ENCODE measurements around the gene UBE2K.
"Not testable (repeated sequence)": the region's sequence is repeated elsewhere in the genome, so short reads cannot be mapped to it uniquely, and the experiment has no call there.

The UBE2K gene

DNA sequence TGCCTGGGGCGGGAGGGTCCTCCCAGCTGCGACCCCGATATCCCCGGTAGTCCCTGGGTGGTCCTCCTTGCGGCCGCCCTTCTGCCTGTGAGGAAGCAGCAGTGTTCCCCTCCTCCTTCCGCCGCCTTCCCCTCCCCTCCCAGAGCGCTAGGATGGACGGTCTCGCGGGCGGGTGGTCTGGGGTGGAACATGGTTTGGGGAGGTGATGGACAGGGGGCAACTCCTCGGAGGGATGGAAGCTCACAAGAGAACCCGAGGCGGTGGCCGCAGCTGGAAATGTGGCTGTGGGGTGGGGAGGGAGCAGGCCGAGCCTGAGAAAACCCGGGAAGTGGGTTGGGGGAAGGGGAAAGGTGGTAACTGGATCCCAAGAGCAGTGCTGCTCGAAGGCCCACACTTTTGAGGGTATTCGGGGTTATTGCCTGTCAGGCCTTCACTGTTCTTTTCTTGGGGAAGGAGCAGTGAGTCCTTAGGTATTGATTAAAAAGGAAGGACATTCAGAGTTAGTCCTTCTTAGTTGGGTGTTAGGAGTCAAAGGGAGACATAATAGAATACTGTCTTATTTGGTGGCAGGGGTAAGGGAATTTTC, 581 bp downstream of the UBE2K start:
- DNase-seq: peak in 1 of 2 donors; percentile 59

- DNase-seq: no peak
Measured at GRCh38 chr4:39699687-39700409, 1.9 kb downstream of the UBE2K start.

DNA sequence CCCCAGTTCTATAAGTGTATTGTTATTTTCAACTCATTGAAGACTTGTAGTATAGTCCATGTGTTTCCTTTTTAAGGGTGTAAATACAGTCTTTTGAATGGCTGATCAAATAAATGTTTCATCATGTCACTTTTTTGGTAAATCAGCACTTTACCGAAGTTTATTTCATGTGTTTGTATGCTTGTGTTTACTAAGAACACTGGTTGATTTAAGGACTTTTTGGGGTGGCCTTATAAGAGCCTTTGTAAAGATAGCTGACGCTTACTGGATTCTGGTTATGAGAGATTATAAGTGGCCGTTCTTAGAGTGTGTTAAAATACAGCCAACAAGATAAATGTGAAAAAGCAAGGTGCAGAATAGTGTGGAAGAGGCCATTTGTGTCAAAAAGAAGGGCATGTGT, 2.6 kb downstream of the UBE2K start:
- DNase-seq: no peak

- DNase-seq: no peak
Measured at GRCh38 chr4:39702716-39703115, 4.8 kb downstream of the UBE2K start.

GRCh38 chr4:39704789-39705188, 6.9 kb downstream of the UBE2K start:
- not testable (repeated sequence) for DNase-seq

DNA sequence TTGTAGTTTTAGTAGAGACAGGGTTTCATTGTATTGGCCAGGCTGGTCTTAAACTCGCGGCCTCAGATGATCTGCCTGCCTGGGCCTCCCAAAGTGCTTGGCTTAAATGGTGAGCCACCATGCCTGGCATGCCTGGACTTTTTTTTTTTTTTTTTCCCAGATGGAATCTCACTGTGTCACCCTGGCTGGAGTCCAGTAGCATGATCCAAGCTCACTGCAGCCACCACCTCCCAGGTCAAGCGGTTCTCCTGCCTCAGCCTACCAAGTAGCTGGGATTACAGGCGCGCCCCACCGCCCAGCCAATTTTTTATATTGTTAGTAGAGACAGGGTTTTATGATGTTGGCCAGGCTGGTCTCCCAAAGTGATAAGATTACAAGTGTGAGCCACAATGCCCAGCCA, 8.4 kb downstream of the UBE2K start:
- DNase-seq: no peak

DNA sequence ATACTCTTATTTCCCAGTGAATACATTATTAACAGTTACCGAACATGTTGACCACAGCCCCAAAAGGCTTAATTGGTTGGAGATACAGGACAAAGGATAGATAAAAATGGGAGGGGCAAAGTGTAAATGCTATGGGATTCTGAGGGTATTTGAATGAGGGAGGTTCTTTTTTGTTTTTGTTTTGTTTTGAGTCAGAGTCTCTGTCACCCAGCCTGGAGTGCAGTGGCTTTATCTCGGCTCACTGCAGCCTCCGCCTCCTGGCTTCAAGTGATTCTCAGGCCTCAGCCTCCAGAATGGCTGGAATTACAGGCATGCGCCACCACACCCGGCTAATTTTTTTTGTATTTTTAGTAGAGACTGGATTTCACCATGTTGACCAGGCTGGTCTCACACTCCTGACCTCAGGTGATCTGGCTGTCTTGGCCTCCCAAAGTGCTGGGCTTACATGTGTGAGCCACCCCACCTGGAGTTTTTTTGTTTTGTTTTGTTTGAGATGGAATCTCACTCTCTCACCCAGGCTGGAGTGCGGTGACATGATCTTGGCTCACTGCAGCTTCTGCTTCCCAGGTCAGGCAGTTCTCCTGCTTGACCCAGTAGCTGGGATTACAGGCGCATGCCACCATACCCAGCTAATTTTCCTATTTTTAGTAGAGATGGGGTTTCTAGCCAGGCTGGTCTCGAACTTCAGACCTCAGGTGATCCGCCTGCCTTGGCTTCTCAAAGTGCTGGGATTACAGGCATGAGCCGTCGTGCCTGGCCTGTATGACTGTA, 9.0 kb downstream of the UBE2K start:
- DNase-seq: no peak

DNA sequence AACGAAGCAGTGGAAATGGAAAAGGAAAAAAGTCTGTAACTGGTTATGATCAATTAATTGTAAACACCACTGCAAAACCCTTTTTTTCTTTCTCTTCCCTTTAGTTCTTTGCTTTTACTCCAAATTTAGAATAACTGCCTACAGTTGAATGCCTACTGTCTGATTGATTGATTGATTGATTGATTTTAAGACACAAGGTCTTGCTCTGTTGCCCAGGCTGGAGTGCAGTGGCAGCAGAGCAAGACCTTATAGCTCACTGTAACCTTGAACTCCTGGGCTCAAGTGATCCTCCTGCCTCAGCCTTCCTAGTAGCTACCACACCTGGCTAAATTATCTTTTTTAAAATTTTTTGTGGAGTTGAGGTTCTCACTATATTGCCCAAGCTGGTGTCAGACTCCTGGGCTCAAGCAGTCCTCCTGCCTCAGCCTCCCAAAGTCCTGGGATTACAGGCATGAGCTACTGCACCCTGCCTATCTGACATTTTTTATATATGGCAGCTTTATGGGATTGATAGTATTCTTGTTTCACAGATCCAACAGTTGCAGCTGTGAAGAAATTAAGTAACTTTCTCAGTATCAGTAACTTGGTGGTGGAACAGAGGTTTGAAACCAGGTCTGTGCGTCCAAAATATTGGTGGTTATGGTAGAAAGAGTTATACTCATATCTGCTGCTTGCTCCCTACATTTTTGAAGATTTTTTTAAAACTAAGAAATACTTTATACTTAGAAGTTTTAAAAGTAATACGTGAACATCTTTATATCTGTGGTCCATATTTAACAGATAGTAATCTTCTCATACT, 12.4 kb downstream of the UBE2K start:
- DNase-seq: no peak

GRCh38 chr4:39712819-39713607, 15.1 kb downstream of the UBE2K start:
- no peak for DNase-seq

GRCh38 chr4:39713691-39714090, 15.8 kb downstream of the UBE2K start:
- no peak for DNase-seq

DNA sequence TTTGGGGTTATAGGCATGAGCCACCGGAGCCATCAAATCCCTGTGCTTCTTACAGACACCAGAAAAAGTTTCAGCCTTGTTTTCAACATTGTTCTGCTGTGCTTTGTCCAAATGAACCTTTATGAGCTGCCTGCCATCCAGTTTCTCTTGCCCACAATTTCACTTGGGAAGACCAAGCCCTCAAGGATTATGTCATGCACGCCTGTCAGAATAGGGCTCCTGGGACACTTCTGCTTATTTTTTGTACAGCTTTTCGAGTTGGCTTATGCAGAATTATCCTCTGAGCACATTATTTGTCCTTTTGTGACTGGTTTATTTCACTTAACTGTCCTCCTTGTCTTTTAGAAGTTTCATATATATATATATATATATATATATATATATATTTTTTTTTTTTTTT, 16.2 kb downstream of the UBE2K start:
- DNase-seq: no peak

DNA sequence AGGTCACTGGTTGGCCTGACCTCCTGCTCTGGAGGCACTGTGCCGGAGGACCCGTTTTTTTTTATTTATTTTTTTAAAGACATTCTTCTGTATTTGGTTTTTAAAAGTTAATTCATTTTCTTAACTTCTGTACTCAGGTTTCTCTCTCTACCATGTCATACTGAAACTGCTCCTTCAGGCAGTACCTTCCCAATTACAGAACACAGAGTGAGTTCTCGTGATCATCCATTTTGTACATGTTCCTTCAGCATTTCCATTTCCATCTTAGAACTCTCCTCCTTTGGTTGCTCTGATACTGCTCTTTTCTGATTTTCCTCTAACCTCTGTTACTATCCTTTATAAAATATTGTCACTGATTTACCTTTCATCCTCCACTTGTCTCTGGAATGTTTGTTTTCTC, 17.9 kb downstream of the UBE2K start:
- DNase-seq: no peak

GRCh38 chr4:39716356-39716755, 18.4 kb downstream of the UBE2K start:
- DNase-seq: no peak

GRCh38 chr4:39717743-39718142, 19.8 kb downstream of the UBE2K start:
- DNase-seq: not testable (repeated sequence)

- no peak for DNase-seq
Measured at GRCh38 chr4:39718366-39719323, 20.7 kb downstream of the UBE2K start.

DNA sequence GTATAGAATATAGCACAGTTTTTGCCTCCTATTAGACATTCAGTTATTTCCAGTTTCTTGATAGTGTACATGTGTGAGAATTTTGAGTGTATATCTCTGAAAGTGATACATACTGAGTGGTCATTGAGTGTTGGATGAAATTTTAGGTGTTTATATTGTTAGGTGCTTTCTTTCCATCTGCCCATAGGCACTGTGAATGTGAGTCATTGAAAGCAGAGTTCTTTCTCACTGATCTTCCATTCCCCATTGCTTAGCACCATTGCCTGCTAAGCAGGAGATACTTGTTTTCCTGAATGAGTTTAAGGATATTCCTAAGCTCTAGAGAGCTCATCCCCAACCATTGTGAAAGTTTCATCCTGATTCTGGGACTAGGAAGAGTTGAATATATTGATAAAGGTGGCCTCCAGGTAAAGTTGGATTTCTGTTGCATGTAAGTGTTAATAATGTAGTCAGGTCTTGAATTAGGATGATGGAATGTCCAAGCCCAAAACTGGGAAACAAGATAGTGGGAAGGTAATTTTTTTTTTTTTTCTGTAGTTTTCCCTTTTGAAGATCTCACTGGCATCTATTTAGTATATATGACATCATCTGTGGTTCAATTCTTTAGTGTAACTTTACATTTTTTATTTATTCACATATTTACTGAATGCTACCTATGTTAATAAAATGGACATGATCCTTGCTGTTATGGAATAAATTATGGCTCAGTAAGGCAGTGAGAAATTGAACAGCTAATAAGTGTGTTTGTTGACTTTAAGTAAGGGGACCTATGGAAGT, 22.1 kb downstream of the UBE2K start:
- DNase-seq: no peak

DNA sequence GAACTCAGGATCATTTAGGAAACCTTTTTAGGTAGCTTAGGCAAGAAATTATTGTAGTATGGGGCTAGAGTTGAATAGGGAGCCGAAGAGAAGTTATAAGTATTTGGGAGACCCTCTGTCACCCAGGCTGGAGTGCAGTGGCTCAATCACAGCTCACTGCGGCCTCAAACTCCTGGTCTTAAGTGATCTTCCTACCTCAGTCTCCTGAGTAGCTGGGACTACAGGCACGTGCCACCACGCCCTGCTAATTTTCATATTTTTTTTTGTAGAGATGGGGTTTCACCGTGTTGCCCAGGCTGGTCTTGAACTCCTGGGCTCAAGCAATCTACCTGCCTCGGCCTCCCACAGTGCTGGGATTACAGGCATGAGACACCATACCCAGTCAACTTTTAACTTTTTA, 23.3 kb downstream of the UBE2K start:
- not testable (repeated sequence) for DNase-seq

- DNase-seq: no peak
Measured at GRCh38 chr4:39721788-39722187, 23.9 kb downstream of the UBE2K start.

DNA sequence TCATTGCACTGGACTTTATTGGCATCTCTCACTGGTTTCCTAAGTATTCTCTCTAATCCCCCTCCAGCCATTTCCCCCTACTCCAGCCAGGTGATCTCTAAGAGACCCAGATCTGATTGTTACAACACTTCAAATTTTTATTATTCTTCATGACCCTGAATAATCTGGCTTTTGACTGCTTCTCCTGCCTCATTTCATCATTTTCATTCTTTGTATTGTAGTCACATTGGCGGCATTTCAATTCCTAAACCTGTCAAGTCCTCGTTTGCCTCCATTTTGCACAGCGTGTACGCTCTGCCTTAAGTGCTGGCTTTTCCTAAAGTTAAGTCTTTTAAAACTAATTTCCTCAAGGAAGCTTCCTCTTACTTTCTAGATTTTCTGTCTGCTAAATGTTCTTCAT, 31.6 kb downstream of the UBE2K start:
- no peak for DNase-seq

DNA sequence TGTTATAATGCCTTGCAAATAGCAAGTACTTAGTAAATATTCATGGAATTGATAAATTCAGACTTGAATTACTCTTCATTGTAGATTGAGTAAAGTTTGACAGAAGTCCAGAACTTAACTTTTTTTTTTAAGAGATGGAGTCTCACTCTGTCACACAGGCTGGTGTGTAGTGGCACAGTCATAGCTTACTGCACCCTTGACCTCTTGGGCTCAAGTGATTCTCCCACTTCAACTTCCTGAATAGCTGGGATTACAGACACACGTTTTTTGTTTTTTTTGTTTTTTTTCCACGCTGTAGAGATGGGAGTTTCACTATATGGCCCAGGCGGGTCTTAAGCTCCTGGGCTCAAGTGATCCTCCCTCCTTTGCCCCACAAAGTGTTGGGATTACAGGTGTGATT, 32.1 kb downstream of the UBE2K start:
- DNase-seq: no peak
